ENCODE data around the gene VN1R5. TPM values are rescaled to one million over a fixed set of nuclear protein-coding genes. Genes with fewer than 3 reads are reported as not detected.
A peak's percentile ranks its signal among the peaks of the same experiment; 100 is the strongest.

The VN1R5 gene
- total and polyA plus RNA-seq, 9 of the 15 experiments (the other 6 are each of a cell fraction or from before 2014, with no cell fraction given), result not detected

DNA sequence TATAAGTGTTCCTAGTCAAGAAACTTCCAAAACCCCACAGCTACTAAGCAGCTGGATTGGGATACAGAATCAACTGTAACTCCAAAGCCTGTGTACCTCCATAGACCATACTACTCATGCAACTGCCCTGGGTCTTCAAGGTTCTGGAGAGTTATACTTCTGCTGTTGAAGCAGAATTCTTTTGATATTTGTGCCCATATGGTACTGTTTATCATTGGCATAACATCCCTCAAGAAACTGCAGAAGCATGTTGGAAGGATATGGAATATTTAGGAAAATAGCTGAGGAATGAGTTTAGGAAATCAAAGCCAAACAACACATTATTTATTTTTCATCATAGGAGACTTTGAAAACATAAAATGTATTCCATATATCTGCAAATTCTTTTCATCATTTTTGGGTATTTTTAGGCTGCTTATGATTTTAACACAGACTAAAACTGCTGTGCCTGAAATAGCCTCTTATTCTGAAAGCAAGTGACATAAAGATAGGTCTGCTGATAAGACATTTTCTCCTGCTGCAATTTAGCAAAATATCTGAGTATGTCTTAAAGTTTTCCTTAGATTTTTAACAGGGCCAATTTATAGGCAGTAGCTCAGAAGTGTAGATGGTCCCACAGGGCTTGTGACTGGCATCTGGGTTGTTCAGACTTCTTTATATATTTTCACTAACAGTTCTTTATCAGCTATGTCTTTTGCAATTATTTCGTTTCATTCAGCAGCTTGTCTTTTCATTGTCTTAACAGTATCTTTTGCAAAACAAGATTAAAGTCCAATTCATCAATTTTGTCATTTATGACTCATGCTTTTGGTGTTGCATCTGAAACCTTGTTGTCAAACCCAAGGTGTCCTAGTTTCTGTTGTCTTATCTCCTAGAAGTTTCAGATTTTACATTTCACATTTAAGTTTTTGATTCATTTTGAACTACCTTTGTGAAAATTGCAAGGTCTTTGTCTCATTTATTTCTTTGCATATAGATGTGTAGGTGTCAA is 43.0 kb upstream of the VN1R5 start:
- no peak overlapping the region for H3K4me3 ChIP-seq
- FAIRE-seq (no peak), DNase-seq (ENCODE audit: extremely low read depth in 1 of 4, low spot score in 3 of 4) (no peak), ATAC-seq (no peak)
- H3K79me2 ChIP-seq (ENCODE audit: control insufficient read depth, insufficient read depth, low read length), result peaks cover 27% of the 10 kb centered on the region
- POLR2A ChIA-PET, result interaction anchor here (0.5 to 1.3 kb wide), 3 partner anchors 8 to 21 kb away, joined by 3 to 5 read pairs (median 4); no protein-coding TSS in a partner anchor
- H3K9me1 ChIP-seq (ENCODE audit: control insufficient read depth, insufficient read depth, low read length), result peaks cover 5% of the 10 kb centered on the region
- H3K27me3 ChIP-seq (ENCODE audit: control insufficient read depth in 2 of 2, insufficient read depth in 2 of 2, low read length in 2 of 2), result no peaks in the 10 kb centered on the region
- peaks cover 16% of the 10 kb centered on the region; the same call in 1 of the 3 replicates for H3K36me3 ChIP-seq (ENCODE audit: control insufficient read depth, insufficient read depth, low read length)
- CTCF ChIA-PET (ENCODE audit: low intra/inter-chr PET ratio), result interaction anchor here (0.6 kb wide), 1 partner anchor 50 kb away, joined by 4 read pairs; no protein-coding TSS in a partner anchor
- peaks cover 16 to 24% of the 10 kb centered on the region in 2 experiments for H3K4me1 ChIP-seq (replicated peaks in 1 of 2; ENCODE audit: control insufficient read depth in 2 of 2, insufficient read depth in 2 of 2, low read length in 2 of 2)
- no peak overlapping the region for H3K9ac ChIP-seq (ENCODE audit: insufficient read depth in 1 of 2, low read depth in 2 of 2, low read length in 2 of 2)
- no peak overlapping the region for H3K4me2 ChIP-seq (ENCODE audit: insufficient read depth, low read length)
- intact Hi-C loops (cut with micrococcal nuclease) (loop anchor here (5.0 kb wide), 1 partner anchor 101 kb away; no protein-coding TSS in a partner anchor), in situ Hi-C loops (cut with MboI) (no loop called here)
- 0 out of 2 replicates have a peak, but pooled peaks cover 9% of the 10 kb centered on the region for H4K20me1 ChIP-seq (replicated peaks; ENCODE audit: control insufficient read depth, insufficient read depth, low read length)
- no TSS peak for BruUV-seq (replicated peaks)
- no peak overlapping the region for H3K27ac ChIP-seq (ENCODE audit: extremely low read depth, low read depth, low read length)
- 0% methylated on average over 1 of the region's 1 CpG for WGBS (ENCODE audit: insufficient coverage, low coverage, missing lambda C conversion rate)
- no peaks in the 10 kb centered on the region for H3K9me3 ChIP-seq (replicated peaks; ENCODE audit: control insufficient read depth, insufficient read depth, low read depth, low read length)
- peak overlapping the region; percentile 95; the same call in 1 of the 2 replicates for H2AFZ ChIP-seq (ENCODE audit: low read depth, low read length)
- TF ChIP-seq, protein P1, sequence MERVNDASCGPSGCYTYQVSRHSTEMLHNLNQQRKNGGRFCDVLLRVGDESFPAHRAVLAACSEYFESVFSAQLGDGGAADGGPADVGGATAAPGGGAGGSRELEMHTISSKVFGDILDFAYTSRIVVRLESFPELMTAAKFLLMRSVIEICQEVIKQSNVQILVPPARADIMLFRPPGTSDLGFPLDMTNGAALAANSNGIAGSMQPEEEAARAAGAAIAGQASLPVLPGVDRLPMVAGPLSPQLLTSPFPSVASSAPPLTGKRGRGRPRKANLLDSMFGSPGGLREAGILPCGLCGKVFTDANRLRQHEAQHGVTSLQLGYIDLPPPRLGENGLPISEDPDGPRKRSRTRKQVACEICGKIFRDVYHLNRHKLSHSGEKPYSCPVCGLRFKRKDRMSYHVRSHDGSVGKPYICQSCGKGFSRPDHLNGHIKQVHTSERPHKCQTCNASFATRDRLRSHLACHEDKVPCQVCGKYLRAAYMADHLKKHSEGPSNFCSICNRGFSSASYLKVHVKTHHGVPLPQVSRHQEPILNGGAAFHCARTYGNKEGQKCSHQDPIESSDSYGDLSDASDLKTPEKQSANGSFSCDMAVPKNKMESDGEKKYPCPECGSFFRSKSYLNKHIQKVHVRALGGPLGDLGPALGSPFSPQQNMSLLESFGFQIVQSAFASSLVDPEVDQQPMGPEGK (CRISPR knock-in tag; IDR thresholded peaks at IDR 0.05; ENCODE audit: borderline replicate concordance), result no peak
- TF ChIP-seq ARID1B (IDR thresholded peaks at IDR 0.05) (peak; percentile 57), JUND (IDR thresholded peaks at IDR 0.05; ENCODE audit: borderline replicate concordance, low read depth, low read length) (peak; percentile 78), JUND (tag; IDR thresholded peaks at IDR 0.05; ENCODE audit: borderline replicate concordance, low read depth, low read length) (peak; percentile 91), TAF15 (IDR thresholded peaks at IDR 0.05; ENCODE audit: low read depth, low read length) (no peak), KDM1A (IDR thresholded peaks at IDR 0.05) (no peak), PURB (CRISPR knock-in tag; IDR thresholded peaks at IDR 0.05; ENCODE audit: low read depth) (no peak), ZNF316 (IDR thresholded peaks at IDR 0.05) (peak; percentile 76), SRSF1 (IDR thresholded peaks at IDR 0.05; ENCODE audit: low read depth, low read length) (no peak)
- TF ChIP-seq, protein P2, sequence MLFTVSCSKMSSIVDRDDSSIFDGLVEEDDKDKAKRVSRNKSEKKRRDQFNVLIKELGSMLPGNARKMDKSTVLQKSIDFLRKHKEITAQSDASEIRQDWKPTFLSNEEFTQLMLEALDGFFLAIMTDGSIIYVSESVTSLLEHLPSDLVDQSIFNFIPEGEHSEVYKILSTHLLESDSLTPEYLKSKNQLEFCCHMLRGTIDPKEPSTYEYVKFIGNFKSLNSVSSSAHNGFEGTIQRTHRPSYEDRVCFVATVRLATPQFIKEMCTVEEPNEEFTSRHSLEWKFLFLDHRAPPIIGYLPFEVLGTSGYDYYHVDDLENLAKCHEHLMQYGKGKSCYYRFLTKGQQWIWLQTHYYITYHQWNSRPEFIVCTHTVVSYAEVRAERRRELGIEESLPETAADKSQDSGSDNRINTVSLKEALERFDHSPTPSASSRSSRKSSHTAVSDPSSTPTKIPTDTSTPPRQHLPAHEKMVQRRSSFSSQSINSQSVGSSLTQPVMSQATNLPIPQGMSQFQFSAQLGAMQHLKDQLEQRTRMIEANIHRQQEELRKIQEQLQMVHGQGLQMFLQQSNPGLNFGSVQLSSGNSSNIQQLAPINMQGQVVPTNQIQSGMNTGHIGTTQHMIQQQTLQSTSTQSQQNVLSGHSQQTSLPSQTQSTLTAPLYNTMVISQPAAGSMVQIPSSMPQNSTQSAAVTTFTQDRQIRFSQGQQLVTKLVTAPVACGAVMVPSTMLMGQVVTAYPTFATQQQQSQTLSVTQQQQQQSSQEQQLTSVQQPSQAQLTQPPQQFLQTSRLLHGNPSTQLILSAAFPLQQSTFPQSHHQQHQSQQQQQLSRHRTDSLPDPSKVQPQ (CRISPR knock-in tag; IDR thresholded peaks at IDR 0.05; ENCODE audit: borderline replicate concordance), result no peak
- TF ChIP-seq, protein P3, sequence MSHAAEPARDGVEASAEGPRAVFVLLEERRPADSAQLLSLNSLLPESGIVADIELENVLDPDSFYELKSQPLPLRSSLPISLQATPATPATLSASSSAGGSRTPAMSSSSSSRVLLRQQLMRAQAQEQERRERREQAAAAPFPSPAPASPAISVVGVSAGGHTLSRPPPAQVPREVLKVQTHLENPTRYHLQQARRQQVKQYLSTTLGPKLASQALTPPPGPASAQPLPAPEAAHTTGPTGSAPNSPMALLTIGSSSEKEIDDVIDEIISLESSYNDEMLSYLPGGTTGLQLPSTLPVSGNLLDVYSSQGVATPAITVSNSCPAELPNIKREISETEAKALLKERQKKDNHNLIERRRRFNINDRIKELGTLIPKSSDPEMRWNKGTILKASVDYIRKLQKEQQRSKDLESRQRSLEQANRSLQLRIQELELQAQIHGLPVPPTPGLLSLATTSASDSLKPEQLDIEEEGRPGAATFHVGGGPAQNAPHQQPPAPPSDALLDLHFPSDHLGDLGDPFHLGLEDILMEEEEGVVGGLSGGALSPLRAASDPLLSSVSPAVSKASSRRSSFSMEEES (CRISPR knock-in tag; IDR thresholded peaks at IDR 0.05), result no peak

All from K562 (cell line).